OCI-LY1 (cell line): Measurements from ENCODE around the gene SZT2.

Source experiments
- H2AFZ ChIP-seq: fragments of 200-600 bp; sonication (generic), shearing (Covaris generic); 2 replicates; pipeline ENCODE4 v1.6.0; 2014; ENCODE audit warnings: antibody characterized with exemption, mild to moderate bottlenecking, low read length
- H3F3A ChIP-seq: fragments of 200-600 bp; sonication (generic), shearing (Covaris generic); 2 replicates; pipeline ENCODE4 v1.6.0; 2014; ENCODE audit warnings: mild to moderate bottlenecking, antibody characterized with exemption, low read length, moderate library complexity; ENCODE audit not compliant: insufficient read depth
- H3K27ac ChIP-seq: fragments of 200-600 bp; sonication (generic); 2 replicates; pipeline ENCODE4 v1.5.1; 2014; ENCODE audit warnings: low read length, mixed run types, mild to moderate bottlenecking, low read depth; ENCODE audit not compliant: poor library complexity, severe bottlenecking
- H3K27me3 ChIP-seq: fragments of 200-600 bp; sonication (generic); 2 replicates; pipeline ENCODE4 v1.6.0; 2014; ENCODE audit warnings: antibody characterized with exemption, mild to moderate bottlenecking, low read length, moderate library complexity; ENCODE audit not compliant: insufficient read depth
- H3K36me3 ChIP-seq: fragments of 200-600 bp; sonication (generic); 2 replicates; pipeline ENCODE4 v1.6.1; 2014; ENCODE audit warnings: mild to moderate bottlenecking, antibody characterized with exemption, low read length, moderate library complexity, mixed read lengths; ENCODE audit not compliant: insufficient read depth
- H3K4me1 ChIP-seq: fragments of 200-600 bp; sonication (generic); 2 replicates; pipeline ENCODE4 v1.5.1; 2014; ENCODE audit warnings: mild to moderate bottlenecking, low read length, moderate library complexity; ENCODE audit not compliant: insufficient read depth, severe bottlenecking
- H3K4me2 ChIP-seq: fragments of 200-600 bp; sonication (generic), shearing (Covaris generic); 2 replicates; pipeline ENCODE4 v1.6.1; 2014; ENCODE audit warnings: low read length
- H3K4me3 ChIP-seq: fragments of 200-600 bp; sonication (generic); 2 replicates; pipeline ENCODE4 v1.5.1; 2014; ENCODE audit warnings: low read length, low read depth, mild to moderate bottlenecking, mixed read lengths; ENCODE audit not compliant: poor library complexity, severe bottlenecking
- H3K79me2 ChIP-seq: fragments of 200-600 bp; shearing (Covaris generic); 2 replicates; pipeline ENCODE4 v1.6.1; 2016; ENCODE audit warnings: mixed run types, low read length, mixed read lengths; ENCODE audit not compliant: insufficient read depth
- H3K9ac ChIP-seq: fragments of 200-600 bp; sonication (generic), shearing (Covaris generic); 2 replicates; pipeline ENCODE4 v1.6.1; 2014; ENCODE audit warnings: mild to moderate bottlenecking, low read length, mixed read lengths
- H3K9me2 ChIP-seq: fragments of 200-600 bp; sonication (generic), shearing (Covaris generic); 2 replicates; pipeline ENCODE4 v1.6.1; 2014; ENCODE audit warnings: low read depth, mild to moderate bottlenecking, low read length, mixed read lengths
- H3K9me3 ChIP-seq: fragments of 200-600 bp; shearing (Covaris generic); 2 replicates; pipeline ENCODE4 v1.6.1; 2014; ENCODE audit warnings: low read length, mixed read lengths
- H4K20me1 ChIP-seq: fragments of 200-600 bp; sonication (generic), shearing (Covaris generic); 2 replicates; pipeline ENCODE4 v1.6.0; 2016; ENCODE audit warnings: mild to moderate bottlenecking, low read length; ENCODE audit not compliant: insufficient read depth
- CTCF ChIP-seq: fragments of 200-600 bp; sonication (generic), shearing (Covaris generic); IDR thresholded peaks from 2 replicates; pipeline ENCODE4 v1.5.1; 2017; ENCODE audit warnings: mild to moderate bottlenecking, antibody characterized with exemption, low read length, moderate library complexity, mixed read lengths
- EZH2 ChIP-seq: fragments of 200-600 bp; sonication (generic), shearing (Covaris generic); IDR thresholded peaks from 2 replicates; pipeline ENCODE4 v1.8.0; 2017; ENCODE audit warnings: borderline replicate concordance, mixed run types, mild to moderate bottlenecking, antibody characterized with exemption, low read length, moderate library complexity, mixed read lengths

Gene SZT2

GRCh38 chr1:43425045-43425444 lies 35.3 kb downstream of the SZT2 start:
- Histone ChIP-seq H3K9me2 (no peaks in the 10 kb centered on the region), H3K9me3 (no peaks in the 10 kb centered on the region), H2AFZ (no peak overlapping the region), H3K9ac (no peak overlapping the region), H3F3A (no peaks in the 10 kb centered on the region), H3K79me2 (no peaks in the 10 kb centered on the region), H3K4me3 (no peak overlapping the region), H3K27ac (no peak overlapping the region), H4K20me1 (no peaks in the 10 kb centered on the region), H3K27me3 (no peaks in the 10 kb centered on the region), H3K36me3 (peaks cover 84% of the 10 kb centered on the region), H3K4me1 (no peaks in the 10 kb centered on the region), H3K4me2 (no peak overlapping the region)
- TF ChIP-seq EZH2 (no peak), CTCF (no peak)

- no peaks in the 10 kb centered on the region for H3K79me2 ChIP-seq
- no peak overlapping the region for H3K4me2 ChIP-seq
- H3K4me3 ChIP-seq, result no peak overlapping the region
- H3K27ac ChIP-seq, result no peak overlapping the region
- no peaks in the 10 kb centered on the region for H3K9me2 ChIP-seq
- H3F3A ChIP-seq, result no peaks in the 10 kb centered on the region
- H4K20me1 ChIP-seq, result no peaks in the 10 kb centered on the region
- no peak for TF ChIP-seq EZH2
- TF ChIP-seq CTCF, result no peak
- H3K9ac ChIP-seq, result no peak overlapping the region
- no peaks in the 10 kb centered on the region for H3K27me3 ChIP-seq
- no peaks in the 10 kb centered on the region for H3K9me3 ChIP-seq
- peaks cover 84% of the 10 kb centered on the region for H3K36me3 ChIP-seq
- no peaks in the 10 kb centered on the region for H3K4me1 ChIP-seq
- no peak overlapping the region for H2AFZ ChIP-seq
These were observed 36.5 kb downstream of the SZT2 start for GRCh38 chr1:43426221-43426620.

- TF ChIP-seq EZH2 (no peak), CTCF (no peak)
- Histone ChIP-seq H3K4me1 (no peaks in the 10 kb centered on the region), H3F3A (no peaks in the 10 kb centered on the region), H3K4me3 (no peak overlapping the region), H2AFZ (no peak overlapping the region), H3K27ac (no peak overlapping the region), H3K79me2 (no peaks in the 10 kb centered on the region), H3K4me2 (no peak overlapping the region), H4K20me1 (no peaks in the 10 kb centered on the region), H3K27me3 (no peaks in the 10 kb centered on the region), H3K9me3 (no peaks in the 10 kb centered on the region), H3K9ac (no peak overlapping the region), H3K36me3 (peaks cover 85% of the 10 kb centered on the region), H3K9me2 (no peaks in the 10 kb centered on the region)
These were observed 37.8 kb downstream of the SZT2 start for GRCh38 chr1:43427524-43427923.
